GF-D8 (cell line): Measurements from ENCODE around the gene SSX7.
"Not testable (repeated sequence)": the region's sequence is repeated elsewhere in the genome, so short reads cannot be mapped to it uniquely, and the experiment has no call there.

Experiments
- DNase-seq: peaks from one replicate; lab custom pipeline; 2025; lab: John Stamatoyannopoulos, UW

SSX7 gene, protein sequence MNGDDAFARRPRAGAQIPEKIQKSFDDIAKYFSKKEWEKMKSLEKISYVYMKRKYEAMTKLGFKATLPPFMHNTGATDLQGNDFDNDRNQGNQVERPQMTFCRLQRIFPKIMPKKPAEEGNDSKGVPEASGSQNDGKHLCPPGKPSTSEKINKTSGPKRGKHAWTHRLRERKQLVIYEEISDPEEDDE

GRCh38 chrX:52654800-52655199, at the start of gene SSX7:
TSS of gene SSX7 (minus strand) at chrX:52654900. CDS start at chrX:52653472, 1,428 bp downstream.
- not testable (repeated sequence) for DNase-seq

GRCh38 chrX:52692034-52692433, 37.3 kb upstream of the SSX7 start:
- not testable (repeated sequence) for DNase-seq

- not testable (repeated sequence) for DNase-seq
Observed at GRCh38 chrX:52662218-52662617, 7.5 kb upstream of the SSX7 start.

DNA sequence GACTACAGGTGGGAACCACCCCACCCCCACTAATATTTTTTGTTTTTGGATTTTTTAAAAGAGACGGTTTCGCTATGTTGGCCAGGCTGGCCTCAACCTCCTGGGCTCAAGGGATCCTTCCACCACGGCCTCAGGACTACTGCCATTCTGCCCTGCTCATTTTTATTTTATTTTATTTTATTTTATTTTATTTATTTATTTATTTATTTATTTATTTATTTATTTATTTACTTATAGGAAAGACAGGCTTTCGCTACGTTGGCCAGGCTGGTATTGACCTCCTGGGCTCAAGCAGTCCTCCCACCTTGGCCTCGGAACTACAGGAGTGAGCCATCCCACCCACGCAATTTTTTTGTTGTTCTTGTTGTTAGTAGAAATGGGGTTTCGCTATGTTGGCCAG, 775 bp upstream of the SSX7 start:
- DNase-seq = not testable (repeated sequence)

DNA sequence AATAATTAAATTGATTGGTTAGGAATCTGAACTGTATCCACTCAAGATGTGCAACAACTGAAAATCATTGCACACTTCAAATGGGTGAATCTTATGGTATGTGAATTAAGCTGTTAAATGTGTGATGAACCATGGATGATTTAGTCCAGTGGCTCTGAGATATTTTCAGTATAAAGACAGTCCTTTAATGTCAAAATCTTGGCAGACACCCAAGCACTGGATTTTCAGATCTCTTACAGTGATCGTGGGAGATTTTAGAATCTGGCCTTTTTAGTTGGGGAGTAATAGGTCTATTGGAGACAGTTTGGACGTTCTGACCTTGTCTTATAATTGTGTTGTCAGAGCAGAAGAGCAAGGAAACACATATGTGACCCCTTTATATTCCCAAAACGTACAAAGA, 4.0 kb downstream of the SSX7 start:
- not testable (repeated sequence) for DNase-seq

DNA sequence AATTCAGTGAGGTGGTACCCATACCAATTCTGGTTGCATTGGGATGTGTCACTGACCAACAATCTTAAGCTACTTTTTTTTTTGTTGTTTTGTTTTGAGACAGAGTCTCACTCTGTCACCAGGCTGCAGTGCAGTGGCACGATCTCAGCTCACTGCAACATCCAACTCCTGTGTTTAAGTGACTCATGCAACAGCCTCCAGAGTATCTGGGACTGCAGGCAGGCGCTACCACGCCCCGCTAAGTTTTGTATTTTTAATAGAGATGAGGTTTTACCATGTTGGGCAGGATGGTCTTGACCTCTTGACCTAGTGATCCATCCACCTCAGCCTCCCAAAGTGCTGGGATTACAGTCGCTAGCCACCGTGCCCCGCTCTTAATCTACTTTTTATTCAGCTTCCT, 5.7 kb downstream of the SSX7 start:
- DNase-seq = not testable (repeated sequence)

- not testable (repeated sequence) for DNase-seq
Observed at GRCh38 chrX:52628483-52628882, 26.2 kb downstream of the SSX7 start.

GRCh38 chrX:52620661-52621060, 34.0 kb downstream of the SSX7 start:
- not testable (repeated sequence) for DNase-seq

DNA sequence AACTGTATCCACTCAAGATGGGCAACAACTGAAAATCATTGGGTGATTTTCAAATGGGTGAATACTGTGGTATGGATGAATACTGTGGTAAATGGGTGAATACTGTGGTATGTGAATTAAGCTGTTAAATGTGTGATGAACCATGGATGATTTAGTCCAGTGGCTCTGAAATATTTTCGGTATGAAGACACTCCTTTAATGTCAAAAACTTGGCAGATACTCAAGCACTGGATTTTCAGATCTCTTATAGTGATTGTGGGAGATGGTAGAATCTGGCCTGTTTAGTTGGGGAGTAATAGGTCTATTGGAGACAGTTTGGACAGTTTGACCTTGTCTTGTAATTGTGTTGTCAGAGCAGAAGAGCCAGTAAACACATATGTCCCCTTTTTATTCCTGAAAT, 45.7 kb downstream of the SSX7 start:
- DNase-seq = no peak

DNA sequence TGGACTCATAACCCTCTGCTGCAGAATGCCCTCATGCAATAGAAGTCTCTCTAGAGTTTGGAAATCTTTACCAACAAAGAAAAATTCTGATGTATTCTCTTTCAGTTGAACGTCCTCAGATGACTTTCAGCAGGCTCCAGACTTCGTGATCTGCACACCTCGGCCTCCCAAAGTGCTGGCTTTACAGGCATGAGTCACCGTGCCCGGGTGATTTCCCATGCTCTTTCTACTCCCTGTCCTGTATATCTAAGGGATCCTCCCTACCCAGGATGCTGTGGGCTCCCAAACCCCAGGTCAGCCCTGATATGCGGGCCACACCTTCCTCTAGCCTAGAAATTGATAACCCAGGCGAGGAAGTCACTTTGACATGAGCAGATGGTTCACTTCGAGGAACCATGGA, 51.5 kb downstream of the SSX7 start:
- not testable (repeated sequence) for DNase-seq

DNA sequence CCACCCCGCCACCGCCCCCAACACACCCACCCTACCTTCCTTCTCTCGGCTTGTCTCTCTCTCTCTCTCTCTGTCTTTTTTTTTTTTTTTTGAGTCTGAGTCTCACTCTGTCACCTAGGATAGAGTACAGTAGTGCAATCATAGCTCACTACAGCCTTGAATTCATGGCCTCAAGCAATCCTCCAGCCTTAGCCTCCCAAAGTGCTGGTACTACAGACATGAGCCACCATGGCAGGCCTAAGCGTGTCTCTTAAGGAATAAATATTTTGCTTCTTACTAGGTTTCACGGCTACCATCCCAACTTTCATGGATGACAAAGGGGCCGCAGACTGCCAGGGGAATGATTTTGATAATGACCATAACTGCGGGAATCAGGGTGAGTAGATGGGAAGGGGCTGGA, 55.8 kb downstream of the SSX7 start:
- no peak for DNase-seq

- no peak for DNase-seq
Observed at GRCh38 chrX:52594658-52595057, 60.0 kb downstream of the SSX7 start.
